Fibroblast of the aortic adventitia (primary cell): ENCODE results near the gene SLFNL1. TPM values are rescaled to one million over a fixed set of nuclear protein-coding genes. Genes with fewer than 3 reads are reported as not detected.

ENCODE experiments used
- DNase-seq: peaks from one replicate; pipeline ENCODE4 v3.0.0-alpha.2; 2010; ENCODE audit warnings: low read depth
- H3K4me3 ChIP-seq: 2 replicates; pipeline ENCODE4 v1.5.1; 2011; ENCODE audit warnings: low read depth, mild to moderate bottlenecking, control low read depth, low read length, moderate library complexity
- CTCF ChIP-seq: IDR thresholded peaks from 2 replicates; pipeline ENCODE4 v1.5.1; 2011; ENCODE audit warnings: mild to moderate bottlenecking, low read length, control low read depth, inconsistent platforms; ENCODE audit not compliant: insufficient read depth
- total RNA-seq: library from RNA; depleted of rRNA; stranded (reverse); fragments of >200 nt; gene quantifications from 2 replicates; pipeline ENCODE4 v1.2.3, GENCODE V29; 2012; ENCODE audit warnings: low replicate concordance

SLFNL1 gene
- total RNA-seq, 1 donor: 0.09 TPM

- H3K4me3 ChIP-seq: no peak overlapping the region
- no peak for TF ChIP-seq CTCF
- DNase-seq: no peak
Observed at GRCh38 chr1:40985161-40985560, 36.4 kb downstream of the SLFNL1 start.

GRCh38 chr1:40984531-40984930 is 37.0 kb downstream of the SLFNL1 start:
- H3K4me3 ChIP-seq: no peak overlapping the region
- no peak for DNase-seq
- no peak for TF ChIP-seq CTCF

- peak; percentile 65 for DNase-seq
- H3K4me3 ChIP-seq: no peak overlapping the region
- no peak for TF ChIP-seq CTCF
Observed at GRCh38 chr1:40984066-40984465, 37.5 kb downstream of the SLFNL1 start.

- DNase-seq: peak; percentile 31
- no peak for TF ChIP-seq CTCF
Observed at GRCh38 chr1:40983286-40983685, 38.2 kb downstream of the SLFNL1 start.

GRCh38 chr1:40982721-40983120 is 38.8 kb downstream of the SLFNL1 start:
- TF ChIP-seq CTCF: no peak
- H3K4me3 ChIP-seq: no peak overlapping the region
- peak; percentile 27 for DNase-seq

More at GRCh38 chr1:40983286-40983685, 38.2 kb downstream of the SLFNL1 start:
- H3K4me3 ChIP-seq: no peak overlapping the region

- DNase-seq: peak; percentile 63
- TF ChIP-seq CTCF: no peak
- H3K4me3 ChIP-seq: peak overlapping the region; percentile 51
Observed at GRCh38 chr1:40981691-40982448, 39.7 kb downstream of the SLFNL1 start.

- DNase-seq: peak; percentile 16
- TF ChIP-seq CTCF: no peak
- peak overlapping the region; percentile 83 for H3K4me3 ChIP-seq
Observed at GRCh38 chr1:40980453-40981121, 40.9 kb downstream of the SLFNL1 start.
